NT2/D1 (cell line): ENCODE measurements around the gene ZNF555.

ENCODE experiments used
- DNase-seq: peaks from one replicate; pipeline ENCODE4 v3.0.0-alpha.2; 2011; ENCODE audit warnings: low read depth, low spot score
- H3K27me3 ChIP-seq: 2 replicates; pipeline ENCODE4 v1.6.0; 2011; ENCODE audit warnings: mild to moderate bottlenecking; ENCODE audit not compliant: insufficient read length, insufficient read depth
- H3K36me3 ChIP-seq: 2 replicates; pipeline ENCODE4 v1.6.1; 2011; ENCODE audit warnings: mild to moderate bottlenecking, low read length, mixed read lengths; ENCODE audit not compliant: insufficient read depth, insufficient read length
- H3K4me1 ChIP-seq: 2 replicates; pipeline ENCODE4 v1.5.1; 2011; ENCODE audit not compliant: insufficient read depth, insufficient read length
- H3K4me3 ChIP-seq: 2 replicates; pipeline ENCODE4 v1.5.1; 2011; ENCODE audit warnings: low read depth; ENCODE audit not compliant: insufficient read length
- H3K9ac ChIP-seq: 2 replicates; pipeline ENCODE4 v1.6.0; 2011; ENCODE audit warnings: low read depth; ENCODE audit not compliant: insufficient read length
- H3K9me3 ChIP-seq: 2 replicates; pipeline ENCODE4 v1.5.1; 2011; ENCODE audit warnings: mild to moderate bottlenecking, low read length; ENCODE audit not compliant: insufficient read depth
- SUZ12 ChIP-seq: IDR thresholded peaks from 2 replicates; pipeline ENCODE4 v1.6.1; 2011; ENCODE audit not compliant: insufficient read length, insufficient read depth; ENCODE audit errors: extremely low read depth
- YY1 ChIP-seq: IDR thresholded peaks from 2 replicates; pipeline ENCODE4 v1.6.1; 2011; ENCODE audit not compliant: insufficient read length, insufficient read depth
- ZNF274 ChIP-seq: IDR thresholded peaks from 2 replicates; pipeline ENCODE4 v1.6.1; 2011; ENCODE audit warnings: mild to moderate bottlenecking, low read depth, low read length

The ZNF555 gene

GRCh38 chr19:2850256-2850925 lies 9.1 kb downstream of the ZNF555 start:
- H3K36me3 ChIP-seq = peaks cover 61% of the 10 kb centered on the region
- no peak for DNase-seq
- no peaks in the 10 kb centered on the region for H3K4me1 ChIP-seq
- peaks cover 83% of the 10 kb centered on the region for H3K9me3 ChIP-seq
- TF ChIP-seq SUZ12 = no peak
- no peak for TF ChIP-seq ZNF274
- no peak for TF ChIP-seq YY1
- no peak overlapping the region for H3K9ac ChIP-seq
- H3K4me3 ChIP-seq = no peak overlapping the region
- no peaks in the 10 kb centered on the region for H3K27me3 ChIP-seq

GRCh38 chr19:2852598-2852997 lies 11.3 kb downstream of the ZNF555 start:
- no peak for DNase-seq
- no peaks in the 10 kb centered on the region for H3K4me1 ChIP-seq
- TF ChIP-seq YY1 (no peak), ZNF274 (no peak), SUZ12 (no peak)
- H3K4me3 ChIP-seq = no peak overlapping the region
- peaks cover 76% of the 10 kb centered on the region for H3K9me3 ChIP-seq
- no peaks in the 10 kb centered on the region for H3K27me3 ChIP-seq
- no peak overlapping the region for H3K9ac ChIP-seq
- peaks cover 51% of the 10 kb centered on the region for H3K36me3 ChIP-seq

GRCh38 chr19:2853015-2853606 lies 11.8 kb downstream of the ZNF555 start:
- no peaks in the 10 kb centered on the region for H3K4me1 ChIP-seq
- H3K36me3 ChIP-seq = peaks cover 51% of the 10 kb centered on the region
- DNase-seq = no peak
- H3K9me3 ChIP-seq = peaks cover 76% of the 10 kb centered on the region
- H3K9ac ChIP-seq = no peak overlapping the region
- H3K4me3 ChIP-seq = no peak overlapping the region
- H3K27me3 ChIP-seq = no peaks in the 10 kb centered on the region
- TF ChIP-seq YY1 (no peak), SUZ12 (no peak), ZNF274 (no peak)

GRCh38 chr19:2854849-2855248 lies 13.6 kb downstream of the ZNF555 start:
- Histone ChIP-seq H3K9ac (no peak overlapping the region), H3K27me3 (no peaks in the 10 kb centered on the region), H3K4me1 (no peaks in the 10 kb centered on the region), H3K36me3 (peaks cover 51% of the 10 kb centered on the region), H3K9me3 (peaks cover 65% of the 10 kb centered on the region), H3K4me3 (no peak overlapping the region)
- DNase-seq = no peak
- TF ChIP-seq SUZ12 (no peak), ZNF274 (no peak), YY1 (no peak)

- no peak overlapping the region for H3K4me3 ChIP-seq
- H3K9ac ChIP-seq = no peak overlapping the region
- TF ChIP-seq ZNF274 = no peak
- no peak for TF ChIP-seq YY1
- TF ChIP-seq SUZ12 = no peak
- H3K36me3 ChIP-seq = peaks cover 35% of the 10 kb centered on the region
- no peaks in the 10 kb centered on the region for H3K4me1 ChIP-seq
- H3K9me3 ChIP-seq = peaks cover 50% of the 10 kb centered on the region
- DNase-seq = no peak
- H3K27me3 ChIP-seq = no peaks in the 10 kb centered on the region
Measured at GRCh38 chr19:2856457-2857050, 15.3 kb downstream of the ZNF555 start.

GRCh38 chr19:2858864-2859263 lies 17.6 kb downstream of the ZNF555 start:
- Histone ChIP-seq H3K36me3 (peaks cover 12% of the 10 kb centered on the region), H3K9ac (no peak overlapping the region), H3K27me3 (no peaks in the 10 kb centered on the region), H3K4me1 (no peaks in the 10 kb centered on the region), H3K4me3 (no peak overlapping the region), H3K9me3 (peaks cover 26% of the 10 kb centered on the region)
- TF ChIP-seq ZNF274 = no peak
- DNase-seq = no peak

- Histone ChIP-seq H3K36me3 (no peaks in the 10 kb centered on the region), H3K4me3 (no peak overlapping the region), H3K9me3 (peaks cover 9% of the 10 kb centered on the region; the same call in 1 of the 2 replicates), H3K9ac (no peak overlapping the region), H3K4me1 (no peaks in the 10 kb centered on the region), H3K27me3 (no peaks in the 10 kb centered on the region)
- TF ChIP-seq SUZ12 (no peak), YY1 (no peak), ZNF274 (no peak)
- no peak for DNase-seq
Measured at GRCh38 chr19:2863816-2864215, 22.5 kb downstream of the ZNF555 start.
